OCI-LY3 (cell line): ENCODE results near the gene PTPN13.
"Not testable (repeated sequence)": the region's sequence is repeated elsewhere in the genome, so short reads cannot be mapped to it uniquely, and the experiment has no call there.

Source experiments
- H2AFZ ChIP-seq: fragments of 200-600, 300-600 bp; shearing (Covaris generic); 2 replicates; pipeline ENCODE4 v1.6.0; 2014; ENCODE audit warnings: antibody characterized with exemption, low read depth, low read length
- H3K27ac ChIP-seq: fragments of 200-600, 300-600 bp; sonication (generic); 2 replicates; pipeline ENCODE4 v1.5.1; 2014; ENCODE audit warnings: mild to moderate bottlenecking, low read length, moderate library complexity, mixed read lengths
- H3K27me3 ChIP-seq: fragments of 200-600, 300-600 bp; sonication (generic); 2 replicates; pipeline ENCODE4 v1.6.1; 2014; ENCODE audit warnings: low read depth, low read length, mixed read lengths
- H3K36me3 ChIP-seq: fragments of 200-600, 300-600 bp; sonication (generic); replicated peaks from 2 replicates; pipeline ENCODE3; 2014; ENCODE audit warnings: low read depth, low read length, mixed read lengths
- H3K4me1 ChIP-seq: fragments of 300-600, 200-600 bp; sonication (generic); 2 replicates; pipeline ENCODE4 v1.6.1; 2014; ENCODE audit warnings: low read length, mixed read lengths
- H3K4me2 ChIP-seq: fragments of 200-600, 300-600 bp; sonication (generic); 2 replicates; pipeline ENCODE4 v1.6.1; 2014; ENCODE audit warnings: low read length, mixed read lengths
- H3K4me3 ChIP-seq: fragments of 300-600, 200-600 bp; sonication (generic); 2 replicates; pipeline ENCODE4 v1.5.1; 2014; ENCODE audit warnings: antibody characterized with exemption, mild to moderate bottlenecking, low read length, moderate library complexity
- H3K79me2 ChIP-seq: fragments of 300-600, 200-600 bp; shearing (Covaris generic); 2 replicates; pipeline ENCODE4 v1.6.1; 2014; ENCODE audit warnings: mild to moderate bottlenecking, low read length, mixed read lengths
- H3K9ac ChIP-seq: fragments of 300-600, 200-600 bp; shearing (Covaris generic); 2 replicates; pipeline ENCODE4 v1.6.0; 2014; ENCODE audit warnings: mild to moderate bottlenecking, low read length, moderate library complexity
- H3K9me3 ChIP-seq: fragments of 200-600, 300-600 bp; shearing (Covaris generic); 2 replicates; pipeline ENCODE4 v1.6.1; 2014; ENCODE audit warnings: low read length, mixed read lengths; ENCODE audit not compliant: insufficient read depth
- H4K20me1 ChIP-seq: fragments of 200-600, 300-600 bp; sonication (generic); 2 replicates; pipeline ENCODE4 v1.6.1; 2016; ENCODE audit warnings: low read length, mixed read lengths; ENCODE audit not compliant: insufficient read depth
- CTCF ChIP-seq: fragments of 200-600, 300-600 bp; sonication (generic); IDR thresholded peaks from 2 replicates; pipeline ENCODE4 v1.5.1; 2014; ENCODE audit warnings: antibody characterized with exemption, low read length, low read depth
- EZH2phosphoT487 ChIP-seq: fragments of 200-600 bp; shearing (Covaris generic); IDR thresholded peaks from 2 replicates; pipeline ENCODE4 v1.6.1; 2018; ENCODE audit warnings: antibody characterized with exemption, mixed run types, low read depth

Gene PTPN13

DNA sequence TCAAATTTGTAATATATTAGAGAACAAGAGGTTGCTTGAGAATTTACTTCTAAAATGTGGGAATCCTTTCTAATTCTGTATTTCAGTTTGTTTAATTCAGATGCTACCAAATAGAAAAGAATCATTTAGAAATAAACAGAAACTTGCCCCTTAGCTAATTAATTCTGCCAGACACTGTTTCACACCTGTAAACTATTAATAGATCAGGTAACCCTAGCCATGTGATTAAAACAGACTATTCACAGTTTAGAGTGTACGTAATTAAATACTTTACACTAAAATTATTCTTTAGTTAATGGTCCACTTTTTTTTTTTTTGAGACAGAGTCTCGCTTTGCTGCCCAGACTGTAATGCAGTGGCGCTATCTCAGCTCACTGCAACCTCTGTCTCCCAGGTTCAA lies 124.0 kb downstream of the PTPN13 start:
- no peaks in the 10 kb centered on the region for H3K9me3 ChIP-seq
- no peak overlapping the region for H3K4me3 ChIP-seq
- H3K36me3 ChIP-seq: no peaks in the 10 kb centered on the region
- H3K9ac ChIP-seq: no peak overlapping the region
- H3K27ac ChIP-seq: no peak overlapping the region
- H3K4me2 ChIP-seq: no peak overlapping the region
- H4K20me1 ChIP-seq: no peaks in the 10 kb centered on the region
- no peaks in the 10 kb centered on the region for H3K27me3 ChIP-seq
- TF ChIP-seq CTCF: no peak
- no peak for TF ChIP-seq EZH2phosphoT487
- H3K4me1 ChIP-seq: no peaks in the 10 kb centered on the region
- no peaks in the 10 kb centered on the region for H3K79me2 ChIP-seq
- no peak overlapping the region for H2AFZ ChIP-seq

DNA sequence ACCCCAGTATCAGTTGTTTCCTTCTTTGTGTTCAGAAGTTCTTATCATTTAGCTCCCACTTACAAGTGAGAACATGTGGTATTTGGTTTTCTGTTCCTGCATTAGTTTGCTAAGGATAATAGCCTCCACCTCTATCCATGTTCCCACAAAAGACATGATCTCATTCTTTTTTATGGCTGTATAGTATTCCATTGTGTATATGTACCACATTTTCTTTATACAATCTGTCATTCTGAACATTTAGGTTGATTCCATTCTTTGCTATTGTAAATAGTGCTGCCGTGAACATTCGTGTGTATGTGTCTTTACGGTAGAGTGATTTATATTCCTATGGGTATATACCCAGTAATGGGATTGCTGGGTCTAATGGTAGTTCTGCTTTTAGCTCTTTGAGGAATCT lies 125.0 kb downstream of the PTPN13 start:
- not testable (repeated sequence) for H3K27me3 ChIP-seq, H3K9me3 ChIP-seq, H3K27ac ChIP-seq, H4K20me1 ChIP-seq, H3K4me2 ChIP-seq, H3K36me3 ChIP-seq, H3K4me3 ChIP-seq, H3K79me2 ChIP-seq, H2AFZ ChIP-seq, H3K4me1 ChIP-seq, H3K9ac ChIP-seq

- Histone ChIP-seq H3K4me1 (no peaks in the 10 kb centered on the region), H3K27ac (no peak overlapping the region), H3K27me3 (no peaks in the 10 kb centered on the region), H3K9me3 (no peaks in the 10 kb centered on the region), H3K9ac (no peak overlapping the region), H3K4me3 (no peak overlapping the region), H4K20me1 (no peaks in the 10 kb centered on the region), H3K79me2 (no peaks in the 10 kb centered on the region), H3K36me3 (no peaks in the 10 kb centered on the region), H2AFZ (no peak overlapping the region), H3K4me2 (no peak overlapping the region)
- TF ChIP-seq CTCF: no peak
- no peak for TF ChIP-seq EZH2phosphoT487
Measured at GRCh38 chr4:86720508-86721068, 126.5 kb downstream of the PTPN13 start.

DNA sequence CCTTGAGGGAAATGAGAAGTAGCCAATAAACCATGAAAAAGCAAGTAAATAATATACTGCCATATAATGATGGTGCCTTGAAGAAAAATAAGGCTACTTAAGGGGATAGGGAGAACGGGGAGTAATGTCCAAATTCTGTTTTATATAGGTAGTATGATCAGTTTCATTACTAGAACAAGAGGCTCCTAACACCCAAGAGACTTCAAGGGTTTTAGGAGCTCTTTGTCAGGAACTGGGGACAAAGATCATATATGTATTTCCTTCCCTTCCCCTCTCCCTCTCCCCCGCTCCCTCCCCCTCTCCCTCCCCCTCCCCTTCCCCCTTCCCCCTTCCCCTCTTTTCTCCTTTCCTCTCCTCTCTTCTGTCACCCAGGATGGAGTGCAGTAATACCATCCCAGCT lies 127.3 kb downstream of the PTPN13 start:
- Histone ChIP-seq H2AFZ (no peak overlapping the region), H3K9me3 (no peaks in the 10 kb centered on the region), H4K20me1 (no peaks in the 10 kb centered on the region), H3K9ac (no peak overlapping the region), H3K27me3 (no peaks in the 10 kb centered on the region), H3K4me2 (no peak overlapping the region), H3K27ac (no peak overlapping the region), H3K79me2 (no peaks in the 10 kb centered on the region), H3K4me3 (no peak overlapping the region), H3K36me3 (no peaks in the 10 kb centered on the region), H3K4me1 (no peaks in the 10 kb centered on the region)
- TF ChIP-seq EZH2phosphoT487 (no peak), CTCF (no peak)

DNA sequence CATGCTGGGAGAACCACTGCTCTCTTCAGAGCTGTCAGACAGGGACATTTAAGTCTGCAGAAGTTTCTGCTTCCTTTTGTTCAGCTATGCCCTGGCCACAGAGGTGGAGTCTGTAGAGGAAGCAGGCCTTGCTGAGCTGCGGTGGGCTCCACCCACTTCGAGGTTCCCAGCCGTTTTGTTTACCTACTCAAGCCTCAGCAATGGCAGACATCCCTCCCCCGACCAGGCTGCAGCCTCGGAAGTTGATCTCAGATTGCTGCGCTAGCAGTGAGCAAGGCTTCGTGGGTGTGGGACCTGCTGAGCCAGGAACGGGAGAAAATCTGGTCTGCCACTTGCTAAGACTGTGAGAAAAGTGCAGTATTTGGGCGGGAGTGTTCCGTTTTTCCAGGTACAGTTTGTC lies 136.2 kb downstream of the PTPN13 start:
- H3K79me2 ChIP-seq: no peaks in the 10 kb centered on the region
- no peak overlapping the region for H3K27ac ChIP-seq
- no peaks in the 10 kb centered on the region for H3K9me3 ChIP-seq
- TF ChIP-seq CTCF (no peak), EZH2phosphoT487 (no peak)
- H4K20me1 ChIP-seq: no peaks in the 10 kb centered on the region
- no peaks in the 10 kb centered on the region for H3K4me1 ChIP-seq
- H3K4me3 ChIP-seq: no peak overlapping the region
- no peaks in the 10 kb centered on the region for H3K36me3 ChIP-seq
- no peak overlapping the region for H2AFZ ChIP-seq
- H3K27me3 ChIP-seq: no peaks in the 10 kb centered on the region
- no peak overlapping the region for H3K9ac ChIP-seq
- no peak overlapping the region for H3K4me2 ChIP-seq
